KG1 (cell line): ENCODE measurements around the gene OR1D5.
"Not testable (repeated sequence)": the region's sequence is repeated elsewhere in the genome, so short reads cannot be mapped to it uniquely, and the experiment has no call there.

ENCODE experiments used
- DNase-seq: peaks from one replicate; lab custom pipeline; 2025; lab: John Stamatoyannopoulos, UW

Gene OR1D5, protein sequence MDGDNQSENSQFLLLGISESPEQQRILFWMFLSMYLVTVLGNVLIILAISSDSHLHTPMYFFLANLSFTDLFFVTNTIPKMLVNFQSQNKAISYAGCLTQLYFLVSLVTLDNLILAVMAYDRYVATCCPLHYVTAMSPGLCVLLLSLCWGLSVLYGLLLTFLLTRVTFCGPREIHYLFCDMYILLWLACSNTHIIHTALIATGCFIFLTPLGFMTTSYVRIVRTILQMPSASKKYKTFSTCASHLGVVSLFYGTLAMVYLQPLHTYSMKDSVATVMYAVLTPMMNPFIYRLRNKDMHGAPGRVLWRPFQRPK

DNA sequence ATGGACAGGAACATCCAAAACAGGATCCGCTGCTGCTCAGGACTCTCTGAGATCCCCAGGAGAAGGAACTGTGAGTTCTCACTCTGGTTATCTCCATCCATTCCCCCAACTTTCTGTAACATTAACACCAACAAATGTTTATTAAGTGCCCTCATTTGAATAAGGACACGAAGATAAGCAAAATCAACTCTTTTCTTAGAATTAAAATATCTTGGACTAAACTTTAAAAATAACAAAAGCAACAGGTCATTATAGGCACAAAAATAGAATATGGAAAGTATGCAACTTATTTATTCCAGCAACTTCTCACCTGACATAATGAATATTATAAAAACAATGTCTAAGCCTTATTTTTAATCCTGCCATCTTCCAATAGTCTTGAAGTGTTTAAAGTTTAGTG, at the start of gene OR1D5:
TSS of gene OR1D5 (minus strand) at position 101 of the 400 bp plus-strand sequence. CDS start at position 101, 0 bp downstream.
- DNase-seq, result not testable (repeated sequence)

DNA sequence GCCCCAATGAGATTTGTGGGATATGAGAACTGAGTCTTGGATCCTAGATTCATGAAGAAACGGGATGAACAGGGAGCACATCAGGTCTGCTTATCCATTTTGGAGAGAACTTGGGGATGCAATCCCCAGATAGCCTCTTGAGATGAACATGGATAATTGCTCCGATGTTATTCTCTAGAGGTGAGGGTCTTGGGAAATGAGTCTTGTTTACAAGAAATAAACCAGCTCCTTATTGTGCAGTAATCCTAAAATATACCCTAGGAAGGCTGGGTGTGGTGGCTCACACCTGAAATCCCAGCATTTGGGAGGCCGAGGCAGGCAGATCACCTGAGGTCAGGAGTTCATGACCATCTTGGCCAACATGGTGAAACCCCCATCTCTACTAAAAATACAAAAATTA, 40.9 kb upstream of the OR1D5 start, which contains the start of gene OR1D2:
TSS of gene OR1D2 (minus strand) at position 101 of the 400 bp plus-strand sequence. CDS start 11,426 bp downstream, outside the sequence.
- no peak for DNase-seq

DNA sequence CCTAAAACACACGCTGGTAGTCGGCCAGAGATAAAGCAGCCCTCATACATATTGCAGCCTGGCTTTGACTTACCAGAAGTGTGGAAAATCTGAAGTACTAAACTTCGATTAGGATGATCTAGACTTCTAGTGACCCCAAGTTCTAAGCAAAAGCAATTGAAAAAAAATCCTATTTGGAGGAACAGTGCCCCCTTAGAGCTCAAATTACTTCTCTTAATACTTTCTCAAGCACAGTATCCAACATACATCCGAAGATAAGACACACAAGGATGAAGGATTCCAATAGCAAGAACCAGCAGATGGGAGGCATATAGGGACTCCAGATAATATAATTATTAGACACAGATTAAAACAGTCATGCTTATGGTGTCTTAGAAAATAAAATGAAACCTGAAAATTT, 10.4 kb upstream of the OR1D5 start:
- not testable (repeated sequence) for DNase-seq

DNA sequence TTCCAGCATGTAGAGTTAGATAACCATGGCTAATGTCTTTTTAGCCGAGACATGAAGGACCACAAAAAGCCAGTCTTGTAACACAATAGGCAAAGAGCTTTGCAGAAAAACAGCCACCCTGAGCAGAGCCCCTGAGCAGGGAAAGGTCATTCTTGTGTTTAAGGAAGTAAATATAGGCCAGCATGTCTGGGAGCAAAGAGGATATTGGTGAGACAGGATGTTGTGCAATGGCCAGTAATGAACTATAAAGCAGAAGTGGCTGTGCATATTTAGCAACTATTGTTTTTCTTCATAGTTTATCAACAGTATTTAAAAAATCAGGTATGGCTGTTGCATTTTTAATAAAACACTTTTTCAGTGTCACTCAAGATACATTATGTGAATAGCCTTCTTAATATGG, 1.8 kb upstream of the OR1D5 start:
- DNase-seq, result not testable (repeated sequence)

DNA sequence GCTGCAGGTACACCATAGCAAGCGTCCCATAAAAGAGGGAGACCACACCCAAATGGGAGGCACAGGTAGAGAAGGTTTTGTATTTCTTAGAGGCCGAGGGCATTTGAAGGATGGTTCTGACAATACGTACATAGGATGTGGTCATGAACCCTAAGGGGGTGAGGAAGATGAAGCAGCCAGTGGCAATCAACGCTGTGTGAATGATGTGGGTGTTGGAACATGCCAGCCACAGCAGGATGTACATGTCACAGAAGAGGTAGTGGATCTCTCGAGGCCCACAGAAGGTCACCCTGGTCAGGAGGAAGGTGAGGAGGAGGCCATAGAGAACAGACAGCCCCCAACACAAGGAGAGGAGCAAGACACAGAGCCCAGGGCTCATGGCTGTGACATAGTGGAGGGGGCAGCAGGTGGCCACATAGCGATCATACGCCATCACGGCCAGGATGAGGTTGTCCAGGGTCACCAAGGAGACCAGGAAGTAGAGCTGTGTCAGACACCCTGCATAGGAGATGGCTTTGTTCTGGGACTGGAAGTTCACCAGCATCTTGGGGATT, 506 bp downstream of the OR1D5 start:
- DNase-seq, result not testable (repeated sequence)

DNA sequence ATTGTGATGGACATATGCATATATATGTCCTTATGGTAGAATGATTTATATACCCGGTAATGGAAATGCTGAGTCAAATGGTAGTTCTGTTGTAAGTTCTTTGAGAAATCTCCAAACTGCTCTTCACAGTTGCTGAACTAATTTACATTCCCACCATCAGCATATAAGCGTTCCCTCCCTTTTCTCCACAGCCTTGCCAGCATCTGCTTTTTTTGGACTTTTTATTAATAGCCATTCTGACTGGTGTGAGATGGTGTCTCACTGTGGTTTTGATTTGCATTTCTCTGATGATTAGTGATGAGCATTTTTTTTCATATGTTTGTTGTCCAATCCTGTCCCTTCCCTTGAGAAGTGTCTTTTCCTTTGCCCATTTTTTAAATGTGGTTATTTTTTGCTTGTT, 8.5 kb downstream of the OR1D5 start:
- DNase-seq, result not testable (repeated sequence)

DNA sequence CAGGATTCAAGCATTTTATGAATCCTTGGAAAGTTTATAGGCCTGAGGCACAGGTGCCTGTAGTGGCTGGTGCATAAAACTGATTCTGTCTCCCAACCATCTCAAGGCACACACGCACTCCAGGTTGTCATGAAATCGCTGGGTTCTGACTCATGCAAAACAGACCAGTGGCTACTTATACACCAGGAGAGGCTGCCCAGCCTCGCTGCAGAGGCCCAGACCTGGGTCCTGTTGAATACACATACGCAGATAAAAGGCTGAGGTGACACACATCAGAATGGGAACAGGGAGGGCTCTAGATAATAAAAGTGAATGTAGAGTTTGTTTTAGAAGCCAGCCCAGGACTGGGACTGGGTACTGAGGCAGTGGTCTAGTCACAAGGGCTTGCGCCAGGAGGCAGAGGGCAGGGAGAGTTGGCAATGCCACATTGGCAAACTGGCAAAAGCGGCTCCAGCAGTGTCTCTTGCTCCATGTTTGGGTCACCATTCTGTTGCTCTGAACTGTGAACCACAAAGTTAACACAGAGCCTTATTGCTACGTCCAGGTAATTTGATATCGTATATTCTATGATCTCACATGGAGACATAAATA, 13.6 kb downstream of the OR1D5 start:
- no peak for DNase-seq

DNA sequence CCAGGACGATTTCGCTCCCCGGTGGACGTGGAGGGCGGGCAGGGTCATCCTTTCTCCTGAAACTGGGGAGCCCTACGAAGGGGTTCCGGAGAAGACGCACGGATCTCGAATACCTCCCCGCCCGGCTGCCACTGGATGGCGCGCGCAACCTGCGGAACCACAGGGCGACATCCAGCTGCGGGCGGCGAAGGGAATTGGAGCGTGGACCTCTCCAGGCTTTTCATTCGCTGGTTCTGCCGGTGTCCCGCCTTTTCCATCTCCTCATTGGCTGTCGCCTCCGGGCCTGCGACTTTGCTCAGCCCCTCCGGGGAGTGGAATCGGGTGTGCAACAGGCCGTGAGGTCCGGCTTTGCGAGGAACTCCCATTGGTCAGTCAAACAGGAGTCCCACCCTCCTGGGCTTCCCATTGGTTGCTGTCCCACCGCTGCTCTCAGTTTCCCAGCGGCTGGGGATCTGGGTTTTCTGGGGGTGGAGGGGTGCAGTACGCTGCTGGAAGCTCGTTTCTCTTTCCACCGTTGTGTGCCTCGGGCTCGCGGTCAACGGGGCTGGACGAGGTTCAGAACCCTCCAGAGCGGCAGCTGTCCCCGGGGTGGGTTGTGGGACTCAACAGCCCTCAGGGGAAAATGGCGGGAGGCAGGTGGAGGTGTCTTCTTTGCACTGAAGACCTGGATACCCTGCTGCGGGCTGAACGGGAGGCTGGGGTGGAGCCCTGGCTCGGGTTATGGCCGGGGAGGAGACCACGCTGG, 14.5 kb downstream of the OR1D5 start:
- DNase-seq, result peak; percentile 77

DNA sequence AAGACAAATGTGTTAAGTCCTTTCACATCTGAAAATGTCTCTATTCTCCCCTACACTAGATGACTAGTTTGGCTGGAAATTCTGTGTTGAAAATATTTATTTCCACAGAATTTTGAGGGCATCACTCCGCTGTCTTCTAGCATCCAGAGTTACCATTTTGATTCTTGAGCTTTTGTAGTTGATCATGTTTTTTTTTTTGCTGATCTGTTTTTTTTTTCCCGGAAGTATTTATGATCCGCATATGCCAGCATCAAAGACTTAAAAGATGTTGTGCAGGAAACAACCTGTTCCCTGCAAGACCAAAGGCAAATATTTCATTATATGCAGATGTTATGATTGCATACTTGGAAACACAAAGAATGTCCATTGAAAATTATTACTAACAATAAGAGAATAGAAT, 16.7 kb downstream of the OR1D5 start:
- DNase-seq, result no peak

DNA sequence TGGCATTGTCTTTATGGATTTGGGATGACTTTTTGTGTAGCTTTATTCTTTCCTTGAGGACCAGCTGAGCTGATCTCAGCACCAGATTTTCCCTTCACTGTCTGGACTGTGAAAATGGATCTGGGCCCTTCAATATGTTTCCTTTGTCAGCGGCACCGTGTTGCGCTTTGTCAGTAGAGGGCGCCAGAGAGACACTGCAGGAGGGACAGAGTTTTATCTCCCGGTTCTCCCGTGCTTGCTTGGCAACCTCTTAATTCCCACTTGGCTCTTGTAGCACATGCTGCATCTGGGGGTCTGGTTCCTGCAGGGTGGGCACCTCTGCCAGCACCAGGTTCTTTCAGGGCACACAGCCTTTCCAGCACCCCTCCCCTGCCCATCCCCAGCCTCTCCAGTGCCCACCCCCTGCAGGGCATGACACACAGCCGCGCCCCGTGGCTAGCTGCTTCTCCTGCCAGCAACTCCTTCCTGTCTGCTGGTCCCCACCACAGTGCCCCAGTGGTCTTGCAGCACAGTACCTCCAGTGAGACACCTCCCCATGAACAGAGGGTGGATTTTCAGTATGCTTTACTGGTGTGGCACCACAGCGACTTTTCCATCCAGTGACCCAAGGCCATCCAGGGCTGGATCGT, 19.6 kb downstream of the OR1D5 start:
- no peak for DNase-seq

DNA sequence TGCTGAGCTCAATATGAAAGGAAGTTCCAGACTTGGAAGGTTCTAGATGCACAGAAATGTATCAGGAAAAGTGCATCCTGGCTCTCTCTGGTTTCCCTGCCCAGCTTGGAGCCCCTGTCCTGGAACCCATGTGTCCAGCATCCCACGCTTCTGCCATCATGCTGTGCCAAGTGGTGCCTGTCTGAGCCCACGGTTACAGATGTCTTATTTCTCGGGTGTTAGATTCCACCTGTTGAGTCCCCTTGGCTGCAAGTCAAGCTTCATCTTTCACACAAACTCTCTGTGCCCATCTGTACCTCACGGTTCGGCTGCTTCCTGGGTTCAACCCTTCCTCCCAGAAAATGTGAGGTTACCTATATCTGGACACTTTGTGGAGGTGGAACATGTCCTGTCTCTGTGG, 22.5 kb downstream of the OR1D5 start:
- DNase-seq, result no peak

DNA sequence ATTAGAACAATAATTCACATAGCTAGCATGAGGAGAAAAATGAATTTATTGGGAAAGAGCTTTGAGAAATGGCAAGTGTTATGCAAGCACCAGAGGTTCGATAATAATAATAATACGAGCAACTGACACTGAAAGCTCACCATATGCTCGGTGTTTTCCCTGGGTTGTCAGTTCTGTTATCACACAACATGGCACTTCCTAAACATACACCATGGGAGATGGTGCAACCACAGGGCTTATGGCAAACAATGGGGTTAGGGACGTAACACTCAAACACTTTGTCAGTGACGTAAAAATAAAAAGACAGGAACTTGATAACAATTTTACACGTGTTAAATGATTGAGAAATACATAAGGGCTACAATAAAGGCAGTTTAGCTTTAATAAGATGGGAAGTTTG, 23.7 kb downstream of the OR1D5 start:
- no peak for DNase-seq

DNA sequence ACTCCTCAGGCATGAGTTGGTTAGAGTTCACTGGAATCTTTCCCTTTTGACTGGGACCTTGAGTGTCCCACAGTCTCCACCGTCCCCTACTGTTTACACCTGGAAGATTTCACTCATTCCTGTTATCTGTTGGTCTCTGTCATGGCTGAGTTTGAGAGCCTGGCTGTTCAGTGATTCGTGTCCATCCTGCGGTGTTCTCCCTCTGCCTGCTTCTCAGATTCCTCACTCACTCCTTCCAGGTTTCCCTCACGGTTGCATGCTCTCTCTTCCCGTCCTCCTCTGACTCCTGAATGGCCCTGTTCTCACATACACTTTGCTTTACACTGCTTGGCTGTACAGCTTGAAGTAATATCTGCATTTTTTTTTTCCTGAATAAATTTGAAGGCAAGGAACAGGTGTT, 24.5 kb downstream of the OR1D5 start:
- no peak for DNase-seq

DNA sequence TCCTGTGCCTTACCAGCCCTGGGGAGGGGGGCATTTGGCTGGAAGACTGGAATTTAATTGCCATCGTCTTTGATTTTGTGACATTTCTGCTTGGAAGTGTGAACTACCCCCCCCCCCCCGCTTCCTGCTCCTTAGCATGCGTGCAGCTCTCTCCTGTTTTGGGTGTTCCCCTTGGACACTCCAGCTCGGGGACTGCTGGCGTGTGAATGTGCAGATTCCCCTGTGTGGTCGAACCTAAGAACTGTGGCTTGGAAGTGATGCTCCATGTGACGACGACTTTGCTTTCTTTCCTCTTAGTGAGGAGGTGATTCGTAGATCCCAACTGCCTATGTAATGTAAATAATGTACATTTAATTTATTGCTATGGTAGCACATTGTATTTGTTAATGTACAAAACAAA, 26.1 kb downstream of the OR1D5 start:
- no peak for DNase-seq

DNA sequence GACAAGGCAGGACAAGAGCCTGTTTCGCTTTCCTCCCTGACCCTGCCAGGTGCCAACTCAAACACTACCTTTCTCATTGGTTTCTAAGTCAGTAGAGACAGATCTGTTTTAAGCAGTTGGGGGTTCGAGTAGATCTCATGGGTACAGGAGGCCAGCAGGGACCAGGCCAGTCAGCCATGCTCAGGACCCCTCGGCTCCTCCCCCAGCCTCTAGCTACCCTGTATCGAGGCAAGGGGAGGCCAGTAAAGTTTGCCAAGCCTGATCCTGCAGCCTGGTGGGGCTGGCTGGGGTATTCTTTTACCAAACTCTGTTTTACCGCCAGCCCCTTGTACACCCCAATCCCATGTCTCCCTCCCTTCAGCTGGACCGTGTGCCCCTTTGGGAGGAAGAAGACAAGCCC, 26.6 kb downstream of the OR1D5 start:
- no peak for DNase-seq

DNA sequence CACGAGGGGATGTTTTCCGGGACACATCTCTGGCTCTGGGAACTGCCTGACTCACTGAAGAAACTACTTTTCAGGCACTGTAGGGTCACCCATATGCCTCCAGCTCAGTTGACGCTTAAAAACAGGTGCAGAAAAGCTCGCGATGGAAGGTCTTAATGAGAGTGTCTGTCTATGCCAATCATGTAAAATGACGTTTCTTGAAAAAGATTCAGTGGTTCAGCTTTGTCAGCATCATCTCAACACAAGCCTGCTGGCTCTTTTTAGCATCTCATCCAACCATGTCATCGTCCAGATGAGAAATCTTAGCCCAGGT, 27.5 kb downstream of the OR1D5 start:
- no peak for DNase-seq

DNA sequence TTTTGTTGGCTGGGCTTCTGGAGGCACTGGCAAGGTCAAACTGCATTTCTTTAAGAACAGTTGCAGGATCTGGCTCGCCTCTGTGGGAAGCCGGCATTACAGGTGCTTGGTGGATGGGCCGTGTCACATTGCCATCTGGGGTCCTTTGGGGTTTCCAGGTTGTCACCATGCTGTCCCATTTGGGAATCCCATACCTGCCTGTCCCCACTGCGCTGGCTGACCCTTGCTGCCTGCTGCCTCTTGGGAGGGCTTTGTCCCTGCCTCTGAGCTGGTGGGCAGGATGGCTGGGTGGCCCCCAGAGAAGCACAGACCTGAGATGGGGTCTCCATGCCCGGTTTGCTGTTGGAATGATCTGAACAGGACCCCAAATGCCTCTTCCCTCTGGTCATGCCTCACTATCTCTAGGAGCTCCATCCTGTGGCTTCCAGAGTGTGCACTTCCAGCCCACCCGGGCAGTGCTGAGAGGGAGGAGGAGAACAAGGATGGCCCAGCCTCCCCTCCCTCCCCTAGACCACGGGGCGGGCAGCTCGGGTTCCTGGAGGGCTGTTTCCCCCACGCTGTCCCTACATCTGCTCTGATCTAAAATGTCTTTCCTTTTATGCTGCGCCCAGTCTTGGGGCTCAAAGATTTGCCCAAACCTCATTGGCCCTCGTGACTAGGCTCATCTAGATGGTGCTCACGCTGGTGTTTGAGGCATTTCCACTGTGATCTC, 28.0 kb downstream of the OR1D5 start:
- no peak for DNase-seq

DNA sequence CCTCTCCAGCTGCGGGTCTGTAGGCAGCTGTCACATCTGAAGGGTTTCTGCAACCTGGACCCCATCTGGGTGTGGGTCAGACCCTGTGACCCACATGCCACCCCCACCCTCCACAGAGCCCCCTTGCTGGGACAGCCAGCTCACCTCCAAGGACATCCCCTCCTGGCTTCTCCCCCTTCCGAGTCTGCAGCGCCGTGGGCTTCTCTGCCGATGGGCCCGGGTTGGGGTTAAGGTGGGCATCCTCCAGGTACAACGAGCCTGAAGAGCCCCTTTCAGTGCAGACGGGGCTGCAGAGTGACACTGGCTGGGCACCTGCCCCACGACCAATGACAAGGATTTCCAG, 28.9 kb downstream of the OR1D5 start:
- DNase-seq, result no peak

DNA sequence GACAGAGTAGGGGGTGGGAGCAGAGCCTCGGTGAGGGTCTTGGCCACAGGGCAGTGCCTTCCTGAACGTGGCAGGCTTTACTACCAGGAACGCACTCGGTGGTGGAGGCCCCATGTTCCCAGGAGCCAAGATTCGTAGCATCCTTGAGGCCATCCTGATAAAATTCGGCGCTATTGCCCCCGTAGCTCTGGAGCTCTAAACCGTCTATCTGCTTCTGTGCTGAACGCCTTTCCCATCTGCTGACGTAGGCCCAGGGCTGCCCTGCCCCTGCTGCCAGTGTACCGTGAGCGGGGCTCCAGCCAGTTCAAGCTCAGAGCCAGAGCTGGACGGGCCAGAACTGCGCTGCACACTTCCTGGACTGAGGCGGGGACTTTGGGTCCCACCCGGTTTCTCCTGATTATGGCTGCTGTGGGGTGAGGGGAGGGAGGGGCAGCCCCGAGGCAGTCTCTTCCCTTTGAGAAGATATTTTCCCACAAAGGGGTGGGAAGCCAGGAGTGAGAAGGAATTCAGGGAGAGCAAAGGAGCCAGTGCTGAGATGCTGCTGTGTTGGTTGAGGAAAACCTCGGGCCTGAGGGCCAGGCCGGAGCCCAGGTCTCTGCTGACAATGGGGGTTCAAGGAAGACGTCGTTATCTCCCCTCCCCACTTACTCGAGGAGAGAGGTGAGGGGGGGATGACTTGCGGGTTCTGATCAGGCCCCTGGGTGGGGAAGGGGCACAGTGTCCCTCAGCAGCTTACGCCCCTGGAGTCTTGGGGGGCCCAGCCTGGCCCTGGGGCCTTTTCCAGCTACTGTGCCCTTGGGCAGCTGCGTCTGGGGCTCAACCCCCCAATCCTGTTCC, 29.4 kb downstream of the OR1D5 start:
- DNase-seq, result no peak

DNA sequence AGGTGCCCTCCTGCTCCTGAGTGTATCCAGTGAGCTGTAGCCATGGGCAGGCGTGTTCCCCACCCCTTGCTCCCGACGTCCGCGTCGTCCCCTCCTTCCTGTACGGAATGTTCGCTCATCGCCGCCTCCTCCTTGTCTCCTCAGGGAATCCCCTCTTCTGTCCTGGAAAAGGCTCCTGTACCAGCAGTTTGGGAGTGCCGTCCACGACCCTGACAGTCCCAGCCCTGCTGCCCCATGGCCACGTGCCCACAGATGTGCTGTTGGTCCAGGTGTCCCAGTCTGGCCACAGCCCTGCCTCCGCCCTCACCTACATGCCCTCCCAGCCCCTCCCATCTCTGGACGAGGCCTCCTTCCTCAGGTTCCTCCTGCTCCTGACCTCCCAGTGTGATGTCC, 30.2 kb downstream of the OR1D5 start:
- DNase-seq, result no peak
